ENCODE data around the gene SCAPER.
A peak's percentile ranks its signal among the peaks of the same experiment; 100 is the strongest.

The SCAPER gene

GRCh38 chr15:76393614-76394013, 511.5 kb downstream of the SCAPER start:
- no peaks in the 10 kb centered on the region; the same call in 1 of the 2 replicates for H3K4me1 ChIP-seq
- no peak for TF ChIP-seq CTCF (IDR thresholded peaks at IDR 0.05; ENCODE audit: low read depth, low read length)
- no peaks in the 10 kb centered on the region for H3K36me3 ChIP-seq
- DNase-seq = peak; percentile 72
- no peak overlapping the region for H3K4me3 ChIP-seq (ENCODE audit: low read depth, low read length)
- no peaks in the 10 kb centered on the region for H3K27me3 ChIP-seq
- no peaks in the 10 kb centered on the region for H3K9me3 ChIP-seq

DNA sequence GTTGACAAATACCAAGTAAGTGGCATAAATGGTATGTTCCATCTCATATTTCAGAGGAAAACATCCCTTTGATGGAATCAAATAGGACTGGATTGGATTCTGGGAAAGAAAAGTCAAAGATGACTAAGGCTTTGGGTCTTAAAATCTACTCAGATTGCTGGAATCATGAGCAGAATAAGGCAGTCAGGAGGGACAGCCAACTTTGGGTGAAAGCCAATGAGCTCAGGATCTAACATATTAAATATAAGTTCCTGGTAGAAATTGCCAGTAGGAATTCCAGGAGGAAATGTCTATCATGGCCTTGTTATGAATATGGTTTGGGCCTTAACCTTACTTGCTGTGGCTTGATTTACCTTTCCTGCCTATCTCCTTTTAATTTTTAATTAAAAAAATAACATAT, 513.3 kb downstream of the SCAPER start:
- Histone ChIP-seq H3K36me3 (no peaks in the 10 kb centered on the region), H3K4me3 (ENCODE audit: low read depth, low read length) (no peak overlapping the region), H3K27me3 (no peaks in the 10 kb centered on the region), H3K9me3 (no peaks in the 10 kb centered on the region), H3K4me1 (no peaks in the 10 kb centered on the region; the same call in 1 of the 2 replicates)
- TF ChIP-seq CTCF (IDR thresholded peaks at IDR 0.05; ENCODE audit: low read depth, low read length) = no peak
- no peak for DNase-seq

GRCh38 chr15:76391309-76391708, 513.8 kb downstream of the SCAPER start:
- no peak overlapping the region for H3K4me3 ChIP-seq (ENCODE audit: low read depth, low read length)
- H3K4me1 ChIP-seq = no peaks in the 10 kb centered on the region; the same call in 1 of the 2 replicates
- no peaks in the 10 kb centered on the region for H3K9me3 ChIP-seq
- H3K36me3 ChIP-seq = no peaks in the 10 kb centered on the region
- DNase-seq = no peak
- H3K27me3 ChIP-seq = no peaks in the 10 kb centered on the region
- no peak for TF ChIP-seq CTCF (IDR thresholded peaks at IDR 0.05; ENCODE audit: low read depth, low read length)

GRCh38 chr15:76390571-76390970, 514.6 kb downstream of the SCAPER start:
- DNase-seq = no peak
- no peaks in the 10 kb centered on the region for H3K27me3 ChIP-seq
- no peaks in the 10 kb centered on the region; the same call in 1 of the 2 replicates for H3K4me1 ChIP-seq
- no peak overlapping the region for H3K4me3 ChIP-seq (ENCODE audit: low read depth, low read length)
- H3K9me3 ChIP-seq = 0 out of 2 replicates have a peak, but pooled peaks cover 3% of the 10 kb centered on the region
- no peak for TF ChIP-seq CTCF (IDR thresholded peaks at IDR 0.05; ENCODE audit: low read depth, low read length)
- no peaks in the 10 kb centered on the region for H3K36me3 ChIP-seq

DNA sequence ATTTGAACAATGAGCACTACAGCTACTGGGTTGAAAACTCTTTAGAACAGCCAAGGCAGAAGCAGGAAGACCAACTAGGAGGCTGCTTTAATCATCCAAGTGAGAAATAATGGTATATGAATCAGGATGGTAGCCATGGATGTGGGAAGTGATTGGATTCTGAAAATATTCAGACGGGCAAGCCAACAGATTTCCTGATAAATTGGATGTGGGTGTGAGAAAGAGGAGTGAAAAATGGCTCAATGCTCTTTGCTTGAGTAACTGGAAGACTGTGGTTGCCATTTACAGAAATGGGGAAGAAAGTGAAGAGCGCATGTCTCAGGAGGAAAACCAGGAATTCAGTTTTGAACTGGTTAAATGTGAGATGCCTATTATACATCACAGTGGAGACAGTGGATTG, 518.2 kb downstream of the SCAPER start:
- no peak for DNase-seq
- TF ChIP-seq CTCF (IDR thresholded peaks at IDR 0.05; ENCODE audit: low read depth, low read length) = no peak
- Histone ChIP-seq H3K27me3 (no peaks in the 10 kb centered on the region), H3K9me3 (0 out of 2 replicates have a peak, but pooled peaks cover 3% of the 10 kb centered on the region), H3K4me3 (ENCODE audit: low read depth, low read length) (no peak overlapping the region), H3K36me3 (no peaks in the 10 kb centered on the region), H3K4me1 (no peaks in the 10 kb centered on the region)

DNA sequence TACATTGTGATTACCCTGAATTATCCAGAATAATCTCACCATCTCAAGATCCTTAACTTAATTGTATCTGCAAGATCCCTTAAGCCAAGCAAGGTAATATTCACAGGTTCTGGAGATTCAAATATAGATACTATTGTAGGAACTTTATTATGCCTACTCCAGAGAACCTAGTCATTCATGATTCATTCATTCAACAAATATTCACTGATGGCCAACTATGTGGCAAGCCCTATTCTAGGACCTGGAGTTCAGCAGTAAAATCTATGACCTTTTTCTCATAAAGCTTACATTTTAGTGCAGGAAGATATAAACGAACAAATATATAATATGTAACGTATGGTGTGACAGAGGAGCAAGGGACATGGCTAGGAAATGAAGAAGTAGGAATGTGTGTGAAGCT, 519.0 kb downstream of the SCAPER start:
- H3K4me3 ChIP-seq (ENCODE audit: low read depth, low read length) = no peak overlapping the region
- H3K4me1 ChIP-seq = no peaks in the 10 kb centered on the region
- no peak for DNase-seq
- no peaks in the 10 kb centered on the region for H3K27me3 ChIP-seq
- 0 out of 2 replicates have a peak, but pooled peaks cover 3% of the 10 kb centered on the region for H3K9me3 ChIP-seq
- no peaks in the 10 kb centered on the region for H3K36me3 ChIP-seq
- no peak for TF ChIP-seq CTCF (IDR thresholded peaks at IDR 0.05; ENCODE audit: low read depth, low read length)

Measured in BE2C (cell line).